Adipocyte (in vitro differentiated cells): ENCODE measurements around the gene MLST8.

Source experiments
- DNase-seq: peaks from one replicate; pipeline ENCODE4 v3.0.0-alpha.2; 2015; ENCODE audit warnings: low read depth
- H3K27me3 ChIP-seq: replicated peaks from 2 replicates; pipeline ENCODE4 v1.7.0; 2013; ENCODE audit warnings: mild to moderate bottlenecking, low read length, moderate library complexity; ENCODE audit not compliant: control insufficient read depth, insufficient read depth
- H3K36me3 ChIP-seq: 2 replicates; pipeline ENCODE4 v1.7.0; 2013; ENCODE audit warnings: low read length, mild to moderate bottlenecking, moderate library complexity; ENCODE audit not compliant: control insufficient read depth, insufficient read depth, severe bottlenecking
- H3K4me1 ChIP-seq: 2 replicates; pipeline ENCODE4 v1.7.0; 2013; ENCODE audit warnings: mild to moderate bottlenecking, low read length, moderate library complexity; ENCODE audit not compliant: control insufficient read depth, insufficient read depth
- H3K4me3 ChIP-seq: 2 replicates; pipeline ENCODE4 v1.7.0; 2013; ENCODE audit warnings: mild to moderate bottlenecking, low read length, moderate library complexity
- H3K9ac ChIP-seq: 2 replicates; pipeline ENCODE4 v1.7.0; 2013; ENCODE audit warnings: mild to moderate bottlenecking, low read length, moderate library complexity
- H3K9me3 ChIP-seq: 2 replicates; pipeline ENCODE4 v1.7.0; 2013; ENCODE audit warnings: mild to moderate bottlenecking, low read length, moderate library complexity; ENCODE audit not compliant: control insufficient read depth

Gene MLST8

GRCh38 chr16:2229091-2229490, 23.8 kb downstream of the MLST8 start:
- Histone ChIP-seq H3K4me1 (peaks cover 12% of the 10 kb centered on the region), H3K27me3 (no peaks in the 10 kb centered on the region), H3K9me3 (no peaks in the 10 kb centered on the region), H3K9ac (no peak overlapping the region), H3K36me3 (peaks cover 49% of the 10 kb centered on the region), H3K4me3 (no peak overlapping the region)
- no peak for DNase-seq

GRCh38 chr16:2229632-2230250, 24.5 kb downstream of the MLST8 start:
- Histone ChIP-seq H3K36me3 (peaks cover 53% of the 10 kb centered on the region), H3K9ac (no peak overlapping the region), H3K9me3 (no peaks in the 10 kb centered on the region), H3K4me3 (no peak overlapping the region), H3K27me3 (no peaks in the 10 kb centered on the region), H3K4me1 (peaks cover 6% of the 10 kb centered on the region)
- DNase-seq = no peak

- peaks cover 5% of the 10 kb centered on the region for H3K4me1 ChIP-seq
- no peaks in the 10 kb centered on the region for H3K27me3 ChIP-seq
- no peaks in the 10 kb centered on the region for H3K9me3 ChIP-seq
- DNase-seq = no peak
- no peak overlapping the region for H3K9ac ChIP-seq
- no peak overlapping the region for H3K4me3 ChIP-seq
- H3K36me3 ChIP-seq = peaks cover 60% of the 10 kb centered on the region
Measured at GRCh38 chr16:2230376-2230775, 25.1 kb downstream of the MLST8 start.

GRCh38 chr16:2231016-2231931, 26.0 kb downstream of the MLST8 start:
- no peak for DNase-seq
- no peaks in the 10 kb centered on the region for H3K27me3 ChIP-seq
- peaks cover 61% of the 10 kb centered on the region for H3K36me3 ChIP-seq
- H3K4me1 ChIP-seq = peaks cover 2% of the 10 kb centered on the region
- no peak overlapping the region for H3K4me3 ChIP-seq
- no peak overlapping the region for H3K9ac ChIP-seq
- H3K9me3 ChIP-seq = no peaks in the 10 kb centered on the region

GRCh38 chr16:2232094-2232990, 27.1 kb downstream of the MLST8 start:
- Histone ChIP-seq H3K9me3 (no peaks in the 10 kb centered on the region), H3K36me3 (peaks cover 61% of the 10 kb centered on the region), H3K4me3 (no peak overlapping the region), H3K9ac (no peak overlapping the region), H3K4me1 (peaks cover 4% of the 10 kb centered on the region), H3K27me3 (no peaks in the 10 kb centered on the region)
- DNase-seq = no peak

GRCh38 chr16:2233046-2233775, 28.0 kb downstream of the MLST8 start:
- Histone ChIP-seq H3K9me3 (no peaks in the 10 kb centered on the region), H3K9ac (no peak overlapping the region), H3K36me3 (peaks cover 61% of the 10 kb centered on the region), H3K27me3 (no peaks in the 10 kb centered on the region), H3K4me1 (peaks cover 5% of the 10 kb centered on the region), H3K4me3 (no peak overlapping the region)
- no peak for DNase-seq

GRCh38 chr16:2233872-2234812, 28.9 kb downstream of the MLST8 start:
- no peaks in the 10 kb centered on the region for H3K27me3 ChIP-seq
- H3K36me3 ChIP-seq = peaks cover 51% of the 10 kb centered on the region
- DNase-seq = no peak
- no peak overlapping the region for H3K4me3 ChIP-seq
- H3K9ac ChIP-seq = no peak overlapping the region
- H3K9me3 ChIP-seq = no peaks in the 10 kb centered on the region
- H3K4me1 ChIP-seq = peaks cover 15% of the 10 kb centered on the region

GRCh38 chr16:2234813-2235170, 29.5 kb downstream of the MLST8 start:
- no peak overlapping the region for H3K4me3 ChIP-seq
- H3K9me3 ChIP-seq = no peaks in the 10 kb centered on the region
- no peak for DNase-seq
- peaks cover 19% of the 10 kb centered on the region for H3K4me1 ChIP-seq
- peaks cover 47% of the 10 kb centered on the region for H3K36me3 ChIP-seq
- no peak overlapping the region for H3K9ac ChIP-seq
- H3K27me3 ChIP-seq = no peaks in the 10 kb centered on the region

- peaks cover 47% of the 10 kb centered on the region for H3K36me3 ChIP-seq
Measured at GRCh38 chr16:2235234-2235651, 30.0 kb downstream of the MLST8 start.

More at GRCh38 chr16:2235234-2235651, 30.0 kb downstream of the MLST8 start:
- Histone ChIP-seq H3K4me3 (no peak overlapping the region), H3K9ac (no peak overlapping the region), H3K27me3 (no peaks in the 10 kb centered on the region), H3K4me1 (peaks cover 19% of the 10 kb centered on the region), H3K9me3 (no peaks in the 10 kb centered on the region)
- no peak for DNase-seq
